ENCODE results near the gene RRP12.

Gene RRP12

DNA sequence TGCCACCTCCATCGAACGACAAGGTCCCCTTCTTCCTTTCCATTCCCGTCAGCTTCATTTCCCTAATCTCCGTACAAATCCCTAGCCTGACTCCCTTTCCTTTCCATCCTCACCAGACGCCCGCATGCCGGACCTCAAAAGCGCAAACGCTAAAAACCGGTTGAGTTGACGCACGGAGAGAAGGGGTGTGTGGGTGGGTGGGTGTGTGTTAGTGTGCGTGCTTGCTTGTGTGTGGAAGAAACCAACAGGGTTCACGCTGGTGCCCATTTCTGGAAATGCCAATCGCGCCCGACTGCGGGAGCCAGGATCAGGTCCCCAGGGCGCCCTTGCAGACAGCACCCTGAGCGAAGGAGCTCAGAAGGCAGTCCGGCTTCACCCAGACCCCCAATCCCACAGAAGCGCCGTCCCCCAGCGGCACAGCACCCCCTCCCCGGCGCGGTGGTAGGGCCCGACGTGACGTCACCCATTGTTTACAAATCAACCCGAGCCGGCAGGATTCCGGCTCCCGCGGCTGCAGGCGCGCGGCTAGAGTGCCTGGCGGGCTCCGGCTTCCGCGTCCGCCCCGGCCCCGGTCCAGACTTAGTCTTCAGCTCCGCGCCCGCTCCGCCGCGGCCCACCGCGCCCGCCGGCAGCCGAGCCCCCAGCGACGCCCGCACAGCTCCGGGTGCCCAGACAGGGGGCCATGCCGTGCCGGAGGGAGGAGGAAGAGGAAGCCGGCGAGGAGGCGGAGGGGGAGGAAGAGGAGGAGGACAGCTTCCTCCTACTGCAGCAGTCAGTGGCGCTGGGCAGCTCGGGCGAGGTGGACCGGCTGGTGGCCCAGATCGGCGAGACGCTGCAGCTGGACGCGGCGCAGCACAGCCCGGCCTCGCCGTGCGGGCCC is 82.1 kb downstream of the RRP12 start, which contains the start of gene FRAT1:
TSS of gene FRAT1 (plus strand) at position 500 of the 880 bp plus-strand sequence. CDS start at position 683, 183 bp downstream.
- peak; percentile 93 to 95 for DNase-seq
- TF ChIP-seq POLR2A (IDR thresholded peaks at IDR 0.05; ENCODE audit: low read length) (peak; percentile 81), GATA1 (IDR thresholded peaks at IDR 0.05; ENCODE audit: low read depth, low read length) (no peak)

- no peak for DNase-seq
- TF ChIP-seq POLR2A (IDR thresholded peaks at IDR 0.05; ENCODE audit: low read length) (no peak), GATA1 (IDR thresholded peaks at IDR 0.05; ENCODE audit: low read depth, low read length) (no peak)
These were observed 86.5 kb downstream of the RRP12 start for GRCh38 chr10:97314671-97315070.

DNA sequence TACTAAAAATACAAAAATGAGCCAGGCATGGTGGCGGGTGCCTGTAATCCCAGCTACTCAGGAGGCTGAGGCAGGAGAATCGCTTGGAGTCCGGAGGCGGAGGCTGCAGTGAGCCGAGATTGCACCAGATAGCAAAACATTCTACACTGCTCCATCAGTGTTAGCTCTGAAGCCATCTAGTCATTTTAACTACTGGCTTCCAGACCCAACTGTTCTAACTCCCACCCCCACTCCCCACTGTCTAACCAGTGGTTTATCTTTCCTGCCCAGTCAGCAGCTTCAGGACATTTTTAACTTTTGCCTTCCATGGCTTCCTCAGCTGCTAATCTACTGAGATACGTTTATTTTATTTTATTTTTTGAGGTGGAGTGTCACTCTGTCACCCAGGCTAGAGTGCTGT is 88.2 kb downstream of the RRP12 start:
- peak in 1 of 2 experiments; percentile 69 for DNase-seq
- TF ChIP-seq GATA1 (IDR thresholded peaks at IDR 0.05; ENCODE audit: low read depth, low read length) (no peak), POLR2A (IDR thresholded peaks at IDR 0.05; ENCODE audit: low read length) (no peak)

- no peak for TF ChIP-seq POLR2A (IDR thresholded peaks at IDR 0.05; ENCODE audit: low read length)
- DNase-seq: no peak
These were observed 90.0 kb downstream of the RRP12 start for GRCh38 chr10:97311111-97311626.

DNA sequence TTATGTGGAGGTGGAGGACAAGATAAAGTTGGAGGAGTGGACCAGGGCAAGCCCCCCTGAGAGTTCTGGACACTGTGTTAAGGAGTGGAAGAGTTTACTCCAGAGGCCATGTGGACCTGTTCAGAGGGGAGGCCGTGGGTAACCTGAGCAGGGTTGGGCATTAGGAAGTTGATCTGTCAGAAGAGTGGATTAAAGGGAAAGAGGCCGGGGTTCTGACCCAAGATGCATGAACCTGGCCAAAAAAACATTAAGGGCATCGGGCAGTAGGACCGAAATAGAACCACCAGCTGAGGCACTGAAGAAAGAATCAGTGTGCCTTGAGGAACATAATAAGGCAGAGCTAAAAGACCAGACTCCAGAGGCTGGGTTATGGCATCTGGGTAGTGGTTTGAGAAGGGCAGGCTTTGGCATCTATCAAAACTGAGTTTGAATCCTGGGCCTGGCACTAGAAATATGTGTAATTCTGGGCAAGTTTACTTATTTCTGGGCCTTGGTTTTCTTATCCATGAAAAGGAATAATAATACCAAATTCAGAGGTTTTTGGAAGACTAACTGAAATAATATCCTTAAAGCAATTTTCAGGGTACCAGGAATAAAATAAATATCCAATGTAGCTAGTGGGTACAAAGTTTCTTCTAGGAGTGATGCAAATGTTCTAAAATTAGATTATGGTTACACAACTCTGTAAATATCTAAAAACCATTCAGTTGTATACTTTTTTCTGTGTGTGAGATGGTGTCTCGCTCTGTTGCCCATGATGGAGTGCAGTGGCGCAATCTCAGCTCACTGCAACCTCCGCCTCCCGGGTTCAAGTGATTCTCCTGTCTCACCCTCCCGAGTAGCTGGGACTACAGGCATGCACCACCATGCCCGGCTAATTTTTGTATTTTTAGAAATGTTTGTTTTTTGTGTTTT is 93.0 kb downstream of the RRP12 start:
- TF ChIP-seq POLR2A (IDR thresholded peaks at IDR 0.05; ENCODE audit: low read length) (no peak), GATA1 (IDR thresholded peaks at IDR 0.05; ENCODE audit: low read depth, low read length) (no peak)

DNA sequence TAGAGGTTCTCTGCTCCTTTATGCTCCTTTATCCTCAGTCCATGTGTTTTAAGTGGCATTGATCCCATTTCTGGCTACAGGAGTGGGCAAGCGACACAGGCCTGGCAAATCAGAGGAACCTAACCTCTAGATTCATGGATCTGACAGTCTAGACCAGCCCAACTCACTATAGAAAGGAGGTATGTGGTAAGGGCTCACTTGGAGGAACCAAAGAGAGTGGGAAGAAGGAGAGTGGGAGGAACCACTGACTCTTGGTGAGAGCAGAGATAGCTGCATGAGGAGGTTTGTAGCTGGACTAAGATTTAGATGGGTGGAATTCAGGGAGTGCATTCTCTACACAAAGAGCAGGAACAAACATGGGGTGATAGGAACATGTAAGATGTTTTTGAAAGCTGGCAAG is 93.7 kb downstream of the RRP12 start:
- TF ChIP-seq POLR2A (IDR thresholded peaks at IDR 0.05; ENCODE audit: low read length): no peak
- no peak for TF ChIP-seq GATA1 (IDR thresholded peaks at IDR 0.05; ENCODE audit: low read depth, low read length)
- no peak for DNase-seq

More for the DNA sequence above, 93.0 kb downstream of the RRP12 start:
- DNase-seq: no peak
